Activated CD4-positive, alpha-beta T cell treated with anti-CD3 and anti-CD28 coated beads for 36 hours (primary cell): ENCODE data around the gene NEURL3. TPM values are rescaled to one million over a fixed set of nuclear protein-coding genes. Genes with fewer than 3 reads are reported as not detected.
"Not testable (repeated sequence)": the region's sequence is repeated elsewhere in the genome, so short reads cannot be mapped to it uniquely, and the experiment has no call there.

Source experiments
- ATAC-seq: fragments of 200-7000 bp; cut with Tn5 transposase; one replicate; pipeline ENCODE4 v1.10.0; 2021; ENCODE audit warnings: mild to moderate bottlenecking, moderate library complexity
- CTCF ChIA-PET: fragments of 350-600 bp; sonication (Branson Sonifier 250); formaldehyde crosslinking; loops from one replicate; lab custom pipeline; 2021; ENCODE audit warnings: antibody characterized with exemption; lab: Charles Lee
- POLR2A ChIA-PET: fragments of 350-600 bp; sonication (Branson Sonifier 250); formaldehyde crosslinking; loops from one replicate; lab custom pipeline; 2021; ENCODE audit warnings: antibody characterized with exemption, inconsistent platforms; lab: Charles Lee
- DNase-seq: peaks from one replicate; pipeline ENCODE4 v3.0.0-alpha.2; 2020
- H3K27ac Mint-ChIP-seq: one replicate; pipeline ENCODE4 v1.8.0; 2021; ENCODE audit warnings: mixed read lengths
- H3K27me3 Mint-ChIP-seq: one replicate; pipeline ENCODE4 v1.8.0; 2021; ENCODE audit warnings: mixed read lengths
- H3K36me3 Mint-ChIP-seq: one replicate; pipeline ENCODE4 v1.8.0; 2021; ENCODE audit warnings: low read depth, mixed read lengths
- H3K4me1 Mint-ChIP-seq: one replicate; pipeline ENCODE4 v1.8.0; 2021; ENCODE audit warnings: mixed read lengths
- H3K4me3 Mint-ChIP-seq: one replicate; pipeline ENCODE4 v1.8.0; 2021; ENCODE audit warnings: mild to moderate bottlenecking, moderate library complexity, mixed read lengths
- H3K9me3 Mint-ChIP-seq: one replicate; pipeline ENCODE4 v1.8.0; 2021; ENCODE audit warnings: low read depth, mixed read lengths
- intact Hi-C, 2 experiments: fragments of 100-400 bp; cut with DNase I in 1 of 2; cut with micrococcal nuclease in 1 of 2; formaldehyde crosslinking; loops; one replicate each; pipeline versions ENCODE4 v1.14.2 to v1.15.1; 2022 to 2024; cut with DNase I, micrococcal nuclease
- total RNA-seq, 2 experiments: library from RNA; stranded (reverse); gene quantifications; one replicate each; pipeline ENCODE4 v1.2.3, GENCODE V29; 2021

Gene NEURL3
- total RNA-seq, 2 experiments from 2014 or later, result 0.33 to 0.41 TPM

GRCh38 chr2:96506907-96507240 lies 1.7 kb upstream of the NEURL3 start:
- Mint-ChIP-seq H3K27ac (no peak overlapping the region), H3K36me3 (no peaks in the 10 kb centered on the region), H3K4me3 (no peak overlapping the region), H3K4me1 (peaks cover 20% of the 10 kb centered on the region), H3K27me3 (peaks cover 12% of the 10 kb centered on the region), H3K9me3 (no peaks in the 10 kb centered on the region)
- DNase-seq, result no peak
- CTCF ChIA-PET, result interaction anchor here (0.5 to 9.5 kb wide), 8 partner anchors 28 to 214 kb away, joined by 3 to 128 read pairs (median 4); no protein-coding TSS in a partner anchor
- POLR2A ChIA-PET, result no interaction called here
- intact Hi-C loops, result loop anchor here (5.0 kb wide), 2 partner anchors 80 to 240 kb away; partner anchors contain the start of genes CIAO1 (in 1 of the 2) and TMEM127 (in 1 of the 2)
- ATAC-seq, result no peak

- Mint-ChIP-seq H3K27me3 (peaks cover 12% of the 10 kb centered on the region), H3K9me3 (no peaks in the 10 kb centered on the region), H3K4me1 (peaks cover 23% of the 10 kb centered on the region), H3K36me3 (no peaks in the 10 kb centered on the region), H3K4me3 (no peak overlapping the region), H3K27ac (no peak overlapping the region)
- DNase-seq (no peak), ATAC-seq (no peak)
- intact Hi-C loops, result loop anchor here (5.0 kb wide), 2 partner anchors 79 to 239 kb away; partner anchors contain the start of genes CIAO1 (in 1 of the 2) and TMEM127 (in 1 of the 2)
- CTCF ChIA-PET, result interaction anchor here (0.5 to 9.5 kb wide), 11 partner anchors 11 to 195 kb away, joined by 3 to 128 read pairs (median 3); no protein-coding TSS in a partner anchor
- POLR2A ChIA-PET, result no interaction called here
Measured at GRCh38 chr2:96506016-96506906, 1.1 kb upstream of the NEURL3 start.

GRCh38 chr2:96503637-96504243 lies 1.4 kb downstream of the NEURL3 start:
- ChIA-PET CTCF (interaction anchor here (0.6 to 9.5 kb wide), 4 partner anchors 8 to 95 kb away, joined by 3 to 128 read pairs (median 6); no protein-coding TSS in a partner anchor), POLR2A (interaction anchor here (1.1 kb wide), 1 partner anchor 167 kb away, joined by 5 read pairs; no protein-coding TSS in a partner anchor)
- no peaks in the 10 kb centered on the region for H3K9me3 Mint-ChIP-seq
- intact Hi-C loops, result no loop called here
- H3K36me3 Mint-ChIP-seq, result no peaks in the 10 kb centered on the region
- DNase-seq (no peak), ATAC-seq (no peak)
- no peak overlapping the region for H3K27ac Mint-ChIP-seq
- no peaks in the 10 kb centered on the region for H3K27me3 Mint-ChIP-seq
- peaks cover 19% of the 10 kb centered on the region for H3K4me1 Mint-ChIP-seq
- H3K4me3 Mint-ChIP-seq, result no peak overlapping the region

GRCh38 chr2:96502891-96503636 lies 2.1 kb downstream of the NEURL3 start:
- no peak for DNase-seq
- H3K27ac Mint-ChIP-seq, result no peak overlapping the region

GRCh38 chr2:96501886-96502810 lies 3.0 kb downstream of the NEURL3 start:
- peaks cover 13% of the 10 kb centered on the region for H3K4me1 Mint-ChIP-seq
- H3K27me3 Mint-ChIP-seq, result no peaks in the 10 kb centered on the region
- ChIA-PET CTCF (no interaction called here), POLR2A (no interaction called here)
- ATAC-seq, result no peak
- H3K9me3 Mint-ChIP-seq, result no peaks in the 10 kb centered on the region
- no peak for DNase-seq
- H3K27ac Mint-ChIP-seq, result peak overlapping the region; percentile 23
- H3K4me3 Mint-ChIP-seq, result no peak overlapping the region
- intact Hi-C loops, result no loop called here
- H3K36me3 Mint-ChIP-seq, result no peaks in the 10 kb centered on the region

More at GRCh38 chr2:96502891-96503636, 2.1 kb downstream of the NEURL3 start:
- H3K4me1 Mint-ChIP-seq, result peaks cover 19% of the 10 kb centered on the region
- intact Hi-C loops, result no loop called here
- no peaks in the 10 kb centered on the region for H3K9me3 Mint-ChIP-seq
- no peaks in the 10 kb centered on the region for H3K27me3 Mint-ChIP-seq
- no peak for ATAC-seq
- H3K4me3 Mint-ChIP-seq, result no peak overlapping the region
- ChIA-PET CTCF (interaction anchor here (0.6 to 3.4 kb wide), 3 partner anchors 8 to 102 kb away, joined by 3 to 9 read pairs (median 3); no protein-coding TSS in a partner anchor), POLR2A (no interaction called here)
- no peaks in the 10 kb centered on the region for H3K36me3 Mint-ChIP-seq

- peaks cover 13% of the 10 kb centered on the region for H3K4me1 Mint-ChIP-seq
- no peak overlapping the region for H3K4me3 Mint-ChIP-seq
- CTCF ChIA-PET, result no interaction called here
- DNase-seq (peak; percentile 46), ATAC-seq (peak; percentile 82)
- H3K27ac Mint-ChIP-seq, result peak overlapping the region; percentile 23
- H3K9me3 Mint-ChIP-seq, result no peaks in the 10 kb centered on the region
- intact Hi-C loops, result no loop called here
- POLR2A ChIA-PET, result no interaction called here
- no peaks in the 10 kb centered on the region for H3K27me3 Mint-ChIP-seq
- no peaks in the 10 kb centered on the region for H3K36me3 Mint-ChIP-seq
Measured at GRCh38 chr2:96501471-96501874, 3.7 kb downstream of the NEURL3 start.

- ChIA-PET CTCF (interaction anchor here (0.8 kb wide), 1 partner anchor 15 kb away, joined by 3 read pairs; no protein-coding TSS in a partner anchor), POLR2A (no interaction called here)
- ATAC-seq (no peak), DNase-seq (no peak)
- Mint-ChIP-seq H3K27me3 (no peaks in the 10 kb centered on the region), H3K9me3 (no peaks in the 10 kb centered on the region), H3K36me3 (no peaks in the 10 kb centered on the region), H3K4me3 (no peak overlapping the region), H3K4me1 (peaks cover 20% of the 10 kb centered on the region), H3K27ac (no peak overlapping the region)
- intact Hi-C loops, result no loop called here
Measured at GRCh38 chr2:96500385-96501066, 4.6 kb downstream of the NEURL3 start.

GRCh38 chr2:96499061-96499960 lies 5.8 kb downstream of the NEURL3 start:
- ChIA-PET CTCF (no interaction called here), POLR2A (no interaction called here)
- peaks cover 4% of the 10 kb centered on the region for H3K9me3 Mint-ChIP-seq
- H3K4me3 Mint-ChIP-seq, result no peak overlapping the region
- H3K27me3 Mint-ChIP-seq, result no peaks in the 10 kb centered on the region
- H3K4me1 Mint-ChIP-seq, result peaks cover 22% of the 10 kb centered on the region
- ATAC-seq (no peak), DNase-seq (no peak)
- no peak overlapping the region for H3K27ac Mint-ChIP-seq
- intact Hi-C loops, result loop anchor here in 1 of 2 experiments (5.0 kb wide), 1 partner anchor 47 kb away; no protein-coding TSS in a partner anchor
- H3K36me3 Mint-ChIP-seq, result peaks cover 2% of the 10 kb centered on the region

GRCh38 chr2:96498611-96499010 lies 6.5 kb downstream of the NEURL3 start:
- H3K27me3 Mint-ChIP-seq, DNase-seq, H3K9me3 Mint-ChIP-seq, H3K36me3 Mint-ChIP-seq, POLR2A ChIA-PET, H3K27ac Mint-ChIP-seq, CTCF ChIA-PET, ATAC-seq, H3K4me3 Mint-ChIP-seq: not testable (repeated sequence)
- intact Hi-C loops, result loop anchor here in 1 of 2 experiments (5.0 kb wide), 1 partner anchor 46 kb away; no protein-coding TSS in a partner anchor
- peaks cover 22% of the 10 kb centered on the region for H3K4me1 Mint-ChIP-seq
